ENCODE results near the gene MSTN. TPM values are rescaled to one million over a fixed set of nuclear protein-coding genes. Genes with fewer than 3 reads are reported as not detected.

The MSTN gene
- polyA plus RNA-seq, 1 experiment = 0.06 TPM

- no peaks in the 10 kb centered on the region for H3K9me3 ChIP-seq (ENCODE audit: control insufficient read depth, insufficient read depth, low read length)
- no peak overlapping the region for H3K4me3 ChIP-seq (ENCODE audit: low read depth, low read length)
- no peak for DNase-seq (ENCODE audit: low read depth, low spot score)
- H3K27ac ChIP-seq (ENCODE audit: low read depth, low read length) = no peak overlapping the region
- ChIA-PET POLR2A (no interaction called here), CTCF (interaction anchor here (0.6 kb wide), 2 partner anchors 236 to 333 kb away, joined by 3 to 6 read pairs; no protein-coding TSS in a partner anchor)
- no peak for TF ChIP-seq CTCF (IDR thresholded peaks at IDR 0.05; ENCODE audit: low read depth, low read length)
- no peaks in the 10 kb centered on the region for H3K27me3 ChIP-seq (ENCODE audit: control insufficient read depth, insufficient read depth, low read length)
These were observed 22.2 kb upstream of the MSTN start for GRCh38 chr2:190084704-190085103.

- Histone ChIP-seq H3K27me3 (ENCODE audit: control insufficient read depth, insufficient read depth, low read length) (peaks cover 3% of the 10 kb centered on the region), H3K27ac (ENCODE audit: low read depth, low read length) (no peak overlapping the region), H3K9me3 (ENCODE audit: control insufficient read depth, insufficient read depth, low read length) (no peaks in the 10 kb centered on the region), H3K4me3 (ENCODE audit: low read depth, low read length) (no peak overlapping the region)
- ChIA-PET POLR2A (no interaction called here), CTCF (interaction anchor here (0.7 to 1.0 kb wide), 2 partner anchors 59 to 429 kb away, joined by 3 read pairs; no protein-coding TSS in a partner anchor)
- TF ChIP-seq CTCF (IDR thresholded peaks at IDR 0.05; ENCODE audit: low read depth, low read length) = no peak
- DNase-seq (ENCODE audit: low read depth, low spot score) = no peak
These were observed 19.6 kb upstream of the MSTN start for GRCh38 chr2:190082118-190082517.

GRCh38 chr2:190080527-190081049 is 18.1 kb upstream of the MSTN start:
- POLR2A ChIA-PET = no interaction called here
- Histone ChIP-seq H3K4me3 (ENCODE audit: low read depth, low read length) (no peak overlapping the region), H3K27ac (ENCODE audit: low read depth, low read length) (no peak overlapping the region), H3K9me3 (ENCODE audit: control insufficient read depth, insufficient read depth, low read length) (no peaks in the 10 kb centered on the region), H3K27me3 (ENCODE audit: control insufficient read depth, insufficient read depth, low read length) (peaks cover 3% of the 10 kb centered on the region)
- DNase-seq (ENCODE audit: low read depth, low spot score) = no peak
- no peak for TF ChIP-seq CTCF (IDR thresholded peaks at IDR 0.05; ENCODE audit: low read depth, low read length)
- CTCF ChIA-PET = interaction anchor here (1.6 to 2.3 kb wide), 2 partner anchors 8 to 197 kb away, joined by 3 to 14 read pairs; no protein-coding TSS in a partner anchor

GRCh38 chr2:190079160-190079559 is 16.6 kb upstream of the MSTN start:
- Histone ChIP-seq H3K4me3 (ENCODE audit: low read depth, low read length) (no peak overlapping the region), H3K27me3 (ENCODE audit: control insufficient read depth, insufficient read depth, low read length) (peaks cover 3% of the 10 kb centered on the region), H3K9me3 (ENCODE audit: control insufficient read depth, insufficient read depth, low read length) (no peaks in the 10 kb centered on the region), H3K27ac (ENCODE audit: low read depth, low read length) (no peak overlapping the region)
- no peak for DNase-seq (ENCODE audit: low read depth, low spot score)
- POLR2A ChIA-PET = no interaction called here
- CTCF ChIA-PET = interaction anchor here (2.3 kb wide), 1 partner anchor 10 kb away, joined by 14 read pairs; no protein-coding TSS in a partner anchor
- TF ChIP-seq CTCF (IDR thresholded peaks at IDR 0.05; ENCODE audit: low read depth, low read length) = no peak

DNA sequence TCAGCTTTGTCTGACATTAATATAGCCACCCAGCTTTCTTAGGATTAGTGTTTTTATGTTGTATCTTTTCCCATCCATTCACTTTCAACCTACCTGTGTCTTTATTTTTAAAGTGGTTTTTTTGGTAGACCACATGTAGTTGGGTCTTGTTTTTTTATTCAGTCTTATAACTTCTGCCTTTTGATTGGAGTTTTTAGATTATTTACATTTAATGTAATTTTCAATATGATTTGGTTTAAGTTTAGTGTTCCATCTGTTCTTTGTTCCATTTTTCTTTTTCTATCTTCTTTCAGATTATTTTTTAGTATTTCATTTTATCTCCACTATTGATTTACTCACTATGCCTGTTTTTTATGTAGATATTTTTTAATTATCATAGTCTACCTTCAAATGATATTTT is 13.1 kb upstream of the MSTN start:
- Histone ChIP-seq H3K9me3 (ENCODE audit: control insufficient read depth, insufficient read depth, low read length) (no peaks in the 10 kb centered on the region), H3K27me3 (ENCODE audit: control insufficient read depth, insufficient read depth, low read length) (peaks cover 3% of the 10 kb centered on the region), H3K27ac (ENCODE audit: low read depth, low read length) (no peak overlapping the region), H3K4me3 (ENCODE audit: low read depth, low read length) (no peak overlapping the region)
- TF ChIP-seq CTCF (IDR thresholded peaks at IDR 0.05; ENCODE audit: low read depth, low read length) = no peak
- ChIA-PET POLR2A (no interaction called here), CTCF (interaction anchor here (1.6 to 1.8 kb wide), 2 partner anchors 13 to 277 kb away, joined by 4 to 11 read pairs; no protein-coding TSS in a partner anchor)
- DNase-seq (ENCODE audit: low read depth, low spot score) = no peak

Data from AG04450 (cell line).